Hepatocyte (in vitro differentiated cells): ENCODE results near the gene NAV3. TPM values are rescaled to one million over a fixed set of nuclear protein-coding genes. Genes with fewer than 3 reads are reported as not detected.

Source experiments
- DNase-seq: peaks from one replicate; pipeline ENCODE4 v3.0.0-alpha.2; 2016; ENCODE audit warnings: low spot score
- H2AFZ ChIP-seq: fragments of 200-600 bp; sonication (generic); 2 replicates; pipeline ENCODE4 v1.6.0; 2016; ENCODE audit warnings: antibody characterized with exemption, mild to moderate bottlenecking
- H3K27ac ChIP-seq: fragments of 200-600 bp; sonication (generic); 2 replicates; pipeline ENCODE4 v1.5.1; 2016; ENCODE audit warnings: mild to moderate bottlenecking
- H3K27me3 ChIP-seq: fragments of 200-600 bp; sonication (generic); 2 replicates; pipeline ENCODE4 v1.6.1; 2016
- H3K36me3 ChIP-seq: fragments of 200-600 bp; sonication (generic); replicated peaks from 2 replicates; pipeline ENCODE4 v1.5.1; 2016; ENCODE audit warnings: low read depth; ENCODE audit not compliant: insufficient read depth
- H3K4me1 ChIP-seq: fragments of 200-600 bp; sonication (generic); 2 replicates; pipeline ENCODE4 v1.5.1; 2016; ENCODE audit warnings: mild to moderate bottlenecking, moderate library complexity; ENCODE audit not compliant: insufficient read depth
- H3K4me2 ChIP-seq: fragments of 200-600 bp; sonication (generic); 2 replicates; pipeline ENCODE4 v1.6.0; 2016
- H3K4me3 ChIP-seq: fragments of 200-600 bp; sonication (generic); 2 replicates; pipeline ENCODE4 v1.5.1; 2016; ENCODE audit warnings: mild to moderate bottlenecking
- H3K79me2 ChIP-seq: fragments of 200-600 bp; sonication (generic); 2 replicates; pipeline ENCODE4 v1.6.0; 2017; ENCODE audit warnings: mild to moderate bottlenecking
- H3K9me2 ChIP-seq: fragments of 200-600 bp; sonication (generic); replicated peaks from 2 replicates; pipeline ENCODE4 v1.6.0; 2017; ENCODE audit warnings: mild to moderate bottlenecking; ENCODE audit not compliant: insufficient read depth
- H3K9me3 ChIP-seq: fragments of 200-600 bp; sonication (generic); 2 replicates; pipeline ENCODE4 v1.5.1; 2016; ENCODE audit warnings: low read depth, mild to moderate bottlenecking
- H4K20me1 ChIP-seq: fragments of 200-600 bp; sonication (generic); 2 replicates; pipeline ENCODE4 v1.6.0; 2016; ENCODE audit warnings: mild to moderate bottlenecking; ENCODE audit not compliant: insufficient read depth, poor library complexity, severe bottlenecking
- CTCF ChIP-seq: fragments of 200-600 bp; sonication (generic); IDR thresholded peaks from 2 replicates; pipeline ENCODE4 v1.5.1; 2016; ENCODE audit warnings: antibody characterized with exemption, mild to moderate bottlenecking; ENCODE audit not compliant: poor library complexity
- EZH2 ChIP-seq: fragments of 200-600 bp; sonication (generic); IDR thresholded peaks from 2 replicates; pipeline ENCODE4 v1.6.1; 2016; ENCODE audit warnings: antibody characterized with exemption, mild to moderate bottlenecking, borderline replicate concordance
- EZH2phosphoT487 ChIP-seq: fragments of 200-600 bp; sonication (generic); IDR thresholded peaks from one replicate; pipeline ENCODE4 v1.6.1; 2018; ENCODE audit warnings: antibody characterized with exemption, mild to moderate bottlenecking, low read depth, moderate library complexity; ENCODE audit not compliant: unreplicated experiment, severe bottlenecking
- WGBS: methylation state at CpG from one replicate; pipeline ENCODE4 v1.1.6; 2016; ENCODE audit warnings: low lambda C conversion rate; ENCODE audit errors: missing lambda C conversion rate; 5-methylcytosine and 5-hydroxymethylcytosine counted together
- polyA plus RNA-seq: library from polyadenylated mRNA; unstranded; fragments of >200 nt; fragmentation: Nextera tagmentation; extraction: Ambion mirVana; gene quantifications from 2 replicates; pipeline ENCODE4 v1.2.1, GENCODE V29; 2016
- total RNA-seq: library from RNA; depleted of rRNA; stranded (reverse); fragments of >200 nt; gene quantifications from 2 replicates; pipeline ENCODE4 v1.2.3, GENCODE V29; 2014

The NAV3 gene
- total and polyA plus RNA-seq, 2 experiments from 2014 or later, result 1.4 to 9.2 TPM

GRCh38 chr12:77968021-77968420 is 137.3 kb downstream of the NAV3 start:
- Histone ChIP-seq H3K79me2 (no peaks in the 10 kb centered on the region), H3K9me3 (no peaks in the 10 kb centered on the region), H3K27ac (no peak overlapping the region), H3K27me3 (no peaks in the 10 kb centered on the region), H3K4me2 (no peak overlapping the region), H3K4me1 (no peaks in the 10 kb centered on the region), H3K36me3 (no peaks in the 10 kb centered on the region), H4K20me1 (no peaks in the 10 kb centered on the region), H2AFZ (no peak overlapping the region), H3K4me3 (no peak overlapping the region), H3K9me2 (no peaks in the 10 kb centered on the region)
- 81% methylated on average over 2 of the region's 2 CpGs for WGBS
- TF ChIP-seq EZH2 (no peak), EZH2phosphoT487 (no peak), CTCF (no peak)
- no peak for DNase-seq

GRCh38 chr12:77968571-77968970 is 137.9 kb downstream of the NAV3 start:
- no peaks in the 10 kb centered on the region for H3K27me3 ChIP-seq
- 89% methylated on average over 6 of the region's 6 CpGs for WGBS
- no peak overlapping the region for H3K27ac ChIP-seq
- H3K36me3 ChIP-seq, result no peaks in the 10 kb centered on the region
- H3K79me2 ChIP-seq, result no peaks in the 10 kb centered on the region
- no peak for TF ChIP-seq EZH2
- no peak for TF ChIP-seq CTCF
- TF ChIP-seq EZH2phosphoT487, result no peak
- no peaks in the 10 kb centered on the region for H3K9me3 ChIP-seq
- H3K4me1 ChIP-seq, result no peaks in the 10 kb centered on the region
- no peak overlapping the region for H3K4me3 ChIP-seq
- no peak for DNase-seq
- H3K9me2 ChIP-seq, result no peaks in the 10 kb centered on the region
- no peak overlapping the region for H3K4me2 ChIP-seq
- H4K20me1 ChIP-seq, result no peaks in the 10 kb centered on the region
- no peak overlapping the region for H2AFZ ChIP-seq

- H2AFZ ChIP-seq, result no peak overlapping the region
- no peaks in the 10 kb centered on the region for H3K79me2 ChIP-seq
- TF ChIP-seq EZH2, result no peak
- no peak for TF ChIP-seq EZH2phosphoT487
- no peak for TF ChIP-seq CTCF
- no peak overlapping the region for H3K4me2 ChIP-seq
- no peaks in the 10 kb centered on the region for H3K27me3 ChIP-seq
- no peak overlapping the region for H3K27ac ChIP-seq
- no peaks in the 10 kb centered on the region for H3K4me1 ChIP-seq
- H4K20me1 ChIP-seq, result no peaks in the 10 kb centered on the region
- no peaks in the 10 kb centered on the region for H3K9me2 ChIP-seq
- H3K9me3 ChIP-seq, result no peaks in the 10 kb centered on the region
- WGBS, result 63% methylated on average over 1 of the region's 1 CpG
- no peaks in the 10 kb centered on the region for H3K36me3 ChIP-seq
- no peak for DNase-seq
- H3K4me3 ChIP-seq, result no peak overlapping the region
Observed at GRCh38 chr12:77973579-77973978, 142.9 kb downstream of the NAV3 start.

- no peak overlapping the region for H3K4me3 ChIP-seq
- no peaks in the 10 kb centered on the region for H3K4me1 ChIP-seq
- H2AFZ ChIP-seq, result no peak overlapping the region
- H3K36me3 ChIP-seq, result no peaks in the 10 kb centered on the region
- no peaks in the 10 kb centered on the region for H3K27me3 ChIP-seq
- H3K9me2 ChIP-seq, result no peaks in the 10 kb centered on the region
- H4K20me1 ChIP-seq, result no peaks in the 10 kb centered on the region
- no peak for DNase-seq
- H3K9me3 ChIP-seq, result no peaks in the 10 kb centered on the region
- H3K79me2 ChIP-seq, result no peaks in the 10 kb centered on the region
- WGBS, result 92% methylated on average over 2 of the region's 2 CpGs
- no peak for TF ChIP-seq EZH2phosphoT487
- TF ChIP-seq EZH2, result no peak
- TF ChIP-seq CTCF, result no peak
- H3K27ac ChIP-seq, result no peak overlapping the region
- H3K4me2 ChIP-seq, result no peak overlapping the region
Observed at GRCh38 chr12:77974645-77975044, 144.0 kb downstream of the NAV3 start.
